GM21367 (cell line): ENCODE data around the gene LRRC43.

ENCODE experiments used
- ATAC-seq: cut with Tn5 transposase; IDR thresholded peaks from one replicate; pipeline ENCODE4 v1.9.1; 2021; ENCODE audit not compliant: unreplicated experiment

Gene LRRC43, protein sequence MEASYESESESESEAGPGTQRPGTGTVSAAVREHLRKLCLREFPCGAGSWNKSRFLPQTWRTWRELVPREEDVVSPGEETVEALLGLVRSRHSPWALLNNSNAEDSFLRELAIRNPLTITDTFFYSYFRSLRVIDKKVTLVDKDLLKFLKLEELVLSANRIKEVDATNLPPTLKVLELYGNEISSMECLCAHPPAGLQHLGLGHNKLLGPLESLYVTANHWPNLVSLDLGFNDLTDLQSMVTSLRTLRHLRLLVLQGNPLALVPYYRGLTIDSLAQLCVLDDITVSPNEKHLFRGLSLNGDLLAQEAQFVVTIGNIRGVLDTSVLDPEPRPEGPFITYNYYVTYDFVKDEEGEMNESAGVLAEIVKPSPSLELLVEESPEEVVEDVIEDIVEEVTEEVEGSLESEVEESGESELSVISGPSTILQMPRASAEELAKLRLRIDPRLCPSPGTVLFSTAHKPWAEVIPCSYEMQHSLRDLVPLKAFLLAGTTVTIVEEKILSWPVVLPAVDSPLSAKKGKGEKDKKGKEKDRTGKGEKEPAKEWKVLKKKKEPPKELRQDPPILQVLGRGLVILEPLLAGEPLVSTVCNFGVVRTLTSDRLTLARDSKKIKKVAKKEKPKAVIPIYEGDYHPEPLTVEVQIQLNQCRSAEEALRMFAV

DNA sequence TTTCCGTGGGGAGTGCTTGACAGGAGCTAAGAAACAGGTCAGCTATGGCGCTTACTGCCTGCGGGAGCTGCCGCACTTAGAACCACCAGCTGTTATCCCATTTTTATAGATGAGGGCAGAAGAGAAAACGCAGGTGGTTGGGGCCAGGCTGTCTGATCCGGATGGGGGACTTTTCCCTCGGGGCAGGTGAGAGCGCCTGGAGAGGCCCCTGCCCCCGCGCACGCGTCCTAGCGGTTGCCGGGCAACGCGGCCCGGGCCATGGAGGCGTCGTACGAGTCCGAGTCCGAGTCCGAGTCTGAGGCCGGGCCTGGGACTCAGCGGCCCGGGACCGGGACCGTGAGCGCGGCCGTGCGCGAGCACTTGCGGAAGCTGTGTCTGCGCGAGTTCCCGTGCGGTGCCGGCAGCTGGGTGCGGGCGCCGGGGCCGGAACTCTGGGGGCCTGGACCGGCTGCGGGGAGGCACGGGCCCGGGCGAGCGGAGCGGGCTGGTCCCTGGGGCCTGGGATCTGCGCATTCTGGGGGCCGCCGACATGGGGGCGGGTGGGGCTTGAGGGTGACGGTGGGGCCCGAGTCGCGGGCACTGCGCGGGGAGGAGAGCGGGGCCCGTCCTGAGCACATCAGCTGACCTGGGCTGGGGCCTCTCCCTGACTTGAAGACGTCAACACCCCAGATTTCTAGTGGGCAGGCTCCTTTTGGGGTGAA is at the start of gene LRRC43:
LRRC43 (plus strand) TSS at position 237 of the 701 bp plus-strand sequence; CDS start at position 259, 22 bp downstream.
- no peak for ATAC-seq

- ATAC-seq = no peak
These were observed 49.6 kb upstream of the LRRC43 start for GRCh38 chr12:122133192-122133950.

DNA sequence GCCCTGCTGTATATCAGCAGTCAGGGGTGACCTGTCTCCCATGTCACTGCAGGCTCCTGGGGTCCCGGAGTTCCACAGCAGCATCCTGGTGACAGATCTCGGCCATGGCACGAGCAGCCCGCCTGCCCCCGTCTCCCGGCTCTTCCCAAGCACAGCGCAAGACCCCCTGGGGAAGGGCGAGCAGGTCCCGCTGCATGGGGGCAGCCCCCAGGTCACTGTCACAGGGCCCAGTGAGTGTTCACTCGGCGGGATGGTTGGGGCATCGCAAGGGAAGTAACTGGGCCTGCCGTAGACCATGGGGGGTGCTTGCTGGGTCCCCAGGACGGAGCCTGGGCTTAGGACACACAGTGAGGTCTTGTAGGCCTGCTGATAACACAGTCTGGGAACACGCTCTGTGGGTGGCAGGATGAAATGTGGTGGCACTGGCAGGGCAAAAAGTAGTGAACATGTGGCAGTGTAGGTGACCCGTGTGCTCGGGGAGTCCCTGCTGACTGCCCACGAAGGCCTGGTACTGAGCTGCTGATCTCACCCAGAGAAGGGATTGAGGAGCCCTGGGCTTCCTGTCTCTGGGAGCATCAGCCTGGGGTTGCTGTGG is 47.4 kb upstream of the LRRC43 start:
- no peak for ATAC-seq

DNA sequence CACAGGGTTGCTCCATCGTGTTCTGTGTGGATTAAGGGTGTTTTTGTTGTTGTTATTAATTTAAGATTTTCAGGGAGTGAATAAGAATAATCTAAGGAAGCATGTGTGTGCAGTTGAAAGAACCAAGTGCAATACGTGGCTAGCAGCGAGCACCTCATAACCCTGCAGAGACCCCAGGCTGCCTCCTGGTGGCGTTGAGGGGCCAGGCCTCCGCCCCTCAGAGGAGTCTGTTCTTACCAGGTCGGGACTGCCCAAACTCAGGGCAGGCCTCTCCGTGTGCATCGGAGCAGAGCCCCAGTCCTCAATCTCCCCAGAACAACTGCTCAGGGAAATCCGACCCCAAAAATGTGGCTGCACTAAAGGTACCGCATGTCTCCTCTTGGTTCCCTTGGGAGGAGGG is 45.7 kb upstream of the LRRC43 start:
- no peak for ATAC-seq

- no peak for ATAC-seq
These were observed 45.2 kb upstream of the LRRC43 start for GRCh38 chr12:122137681-122138080.

DNA sequence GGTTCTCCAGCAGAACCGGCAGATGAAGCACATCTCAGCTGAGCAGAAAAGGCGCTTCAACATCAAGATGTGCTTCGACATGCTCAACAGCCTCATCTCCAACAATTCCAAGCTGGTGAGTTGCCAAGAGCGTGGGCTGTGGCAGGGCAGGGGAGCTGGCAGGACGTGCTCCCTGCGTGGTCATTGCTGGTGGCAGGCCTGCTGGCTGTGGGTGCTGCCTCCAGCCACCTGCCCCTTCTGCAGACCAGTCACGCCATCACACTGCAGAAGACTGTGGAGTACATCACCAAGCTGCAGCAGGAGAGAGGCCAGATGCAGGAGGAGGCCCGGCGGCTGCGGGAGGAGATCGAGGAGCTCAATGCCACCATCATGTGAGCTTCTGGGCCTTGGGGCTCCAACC is 44.7 kb upstream of the LRRC43 start:
- ATAC-seq = no peak

DNA sequence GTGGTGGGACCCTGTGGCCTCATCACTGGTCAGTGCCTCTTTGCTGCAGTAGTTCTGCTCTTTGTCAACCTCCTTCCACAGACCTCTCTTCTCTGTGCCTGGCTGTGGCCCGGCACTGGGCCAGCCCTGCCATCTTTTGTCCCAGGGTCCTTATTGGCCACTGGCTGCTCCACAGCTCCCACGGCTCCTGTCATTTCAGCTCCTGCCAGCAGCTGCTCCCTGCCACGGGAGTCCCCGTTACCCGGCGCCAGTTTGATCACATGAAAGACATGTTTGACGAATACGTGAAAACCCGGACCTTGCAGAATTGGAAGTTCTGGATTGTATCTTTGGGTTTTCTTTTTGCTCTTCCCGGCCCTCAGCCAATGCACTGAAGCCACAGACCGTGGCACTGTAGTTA is 44.3 kb upstream of the LRRC43 start:
- no peak for ATAC-seq

GRCh38 chr12:122139266-122139665 is 43.7 kb upstream of the LRRC43 start:
- ATAC-seq = no peak

DNA sequence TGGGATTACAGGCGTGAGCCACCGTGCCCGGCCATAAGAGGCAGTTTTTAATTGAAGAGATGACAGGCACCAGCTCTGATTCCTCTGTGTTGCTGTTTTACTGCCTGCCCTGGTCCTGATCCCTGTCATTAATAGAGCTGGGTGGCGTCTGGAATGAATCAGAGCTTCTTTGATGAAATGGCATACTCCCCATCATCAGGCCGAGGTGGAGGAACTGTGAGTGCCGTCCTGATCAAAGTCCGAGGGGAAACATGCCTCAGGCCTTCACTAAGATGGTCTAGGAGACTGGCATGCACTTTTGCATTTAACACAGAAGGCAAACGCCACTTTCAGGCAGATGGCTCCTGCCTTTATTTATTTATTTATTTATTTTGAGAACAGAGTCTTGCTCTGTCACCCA is 43.0 kb upstream of the LRRC43 start:
- ATAC-seq = no peak

DNA sequence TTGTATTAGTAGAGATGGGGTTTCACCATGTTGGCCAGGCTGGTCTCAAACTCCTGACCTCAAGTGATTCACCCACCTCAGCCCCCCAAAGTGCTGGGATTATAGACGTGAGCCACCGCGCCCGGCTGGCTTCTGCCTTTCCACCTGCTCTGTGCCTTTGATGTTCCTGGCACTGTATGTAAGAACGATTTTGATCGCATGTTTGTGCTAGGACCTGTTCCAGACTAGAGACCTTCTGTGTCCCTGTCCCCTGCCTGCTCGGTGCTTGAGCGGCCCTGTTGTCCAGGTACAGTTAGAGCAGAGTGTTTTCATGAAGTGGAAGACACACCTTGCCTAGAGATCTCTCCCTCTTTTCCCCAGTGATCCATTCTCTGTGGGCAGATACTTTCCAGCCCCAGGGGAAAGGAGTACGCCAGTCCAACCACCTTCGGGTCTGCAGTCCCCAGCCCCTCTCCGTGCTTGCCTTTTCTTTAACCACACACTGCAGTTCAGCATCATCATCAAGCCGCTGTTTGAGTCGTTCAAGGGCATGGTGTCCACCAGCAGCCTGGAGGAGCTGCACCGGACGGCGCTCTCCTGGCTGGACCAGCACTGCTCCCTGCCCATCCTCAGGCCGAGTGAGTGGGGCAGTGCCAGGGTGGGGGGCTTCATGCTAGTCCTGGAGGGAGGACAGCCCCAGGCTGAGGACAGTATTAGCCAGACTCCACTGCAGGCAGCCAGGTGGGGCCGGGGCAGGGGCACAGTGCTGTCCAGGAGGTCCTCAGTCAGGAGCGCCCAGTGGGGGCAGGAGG is 42.3 kb upstream of the LRRC43 start:
- ATAC-seq = no peak

GRCh38 chr12:122141911-122142725 is 40.8 kb upstream of the LRRC43 start:
- no peak for ATAC-seq

GRCh38 chr12:122142857-122143256 is 40.1 kb upstream of the LRRC43 start:
- ATAC-seq = no peak

DNA sequence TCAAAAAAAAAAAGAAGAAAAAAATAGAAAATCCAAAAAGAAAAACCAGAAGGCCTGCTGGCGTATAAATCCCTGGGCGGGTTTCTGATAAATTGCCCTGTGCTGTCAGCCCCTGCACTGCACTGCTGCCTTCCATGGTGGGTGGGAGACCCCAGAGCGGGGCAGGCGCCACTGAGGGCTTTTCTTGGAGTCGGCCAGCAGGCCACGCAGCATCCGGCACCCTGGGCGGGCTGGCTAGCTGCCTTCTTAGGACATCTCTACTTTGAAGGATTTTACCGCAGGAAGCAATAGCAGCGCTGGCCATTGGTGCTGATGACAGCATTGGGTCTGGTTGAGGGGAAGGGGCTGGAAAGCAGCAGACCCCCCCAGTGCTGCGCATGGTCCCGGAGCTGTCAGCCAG is 38.0 kb upstream of the LRRC43 start:
- no peak for ATAC-seq

GRCh38 chr12:122145505-122146330 is 37.2 kb upstream of the LRRC43 start:
- ATAC-seq = no peak

DNA sequence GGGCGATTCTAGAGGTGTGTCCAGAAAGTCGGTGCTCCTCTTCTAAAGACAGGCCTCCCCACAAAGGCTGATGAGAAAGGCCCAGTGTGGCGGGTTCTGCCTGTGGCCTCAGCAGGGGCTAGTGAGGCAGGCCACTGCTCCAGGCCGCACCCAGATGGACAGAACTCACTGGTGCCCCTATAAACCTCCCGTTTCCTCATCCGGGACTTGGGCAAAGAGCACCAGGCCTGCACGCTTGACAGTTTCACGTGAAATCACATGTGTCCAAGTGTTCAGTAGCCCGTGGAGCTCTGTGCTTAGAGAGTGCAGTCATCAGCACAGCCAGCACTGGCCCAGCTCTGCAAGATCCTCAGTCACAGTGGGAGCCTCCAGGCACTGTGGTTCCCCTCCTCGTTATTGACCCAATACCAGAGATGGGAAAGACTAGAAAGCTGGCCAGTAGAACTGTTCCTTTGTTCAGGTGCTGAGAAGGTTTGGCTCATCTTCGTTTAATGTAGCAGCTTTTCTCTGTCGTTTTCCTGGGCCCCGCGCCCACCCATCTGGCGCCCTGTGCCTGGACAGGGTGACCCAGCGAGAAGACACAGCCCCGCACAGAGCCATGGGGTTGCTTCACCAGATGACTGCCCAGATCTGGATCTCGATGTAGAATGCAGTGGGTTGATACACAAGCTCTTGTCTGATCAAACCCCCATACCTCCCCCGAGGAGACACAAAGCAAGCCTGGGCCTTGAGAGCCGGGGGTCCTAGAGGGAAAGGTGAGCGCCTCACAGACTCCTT is 35.2 kb upstream of the LRRC43 start:
- no peak for ATAC-seq

GRCh38 chr12:122148657-122149056 is 34.3 kb upstream of the LRRC43 start:
- no peak for ATAC-seq

- ATAC-seq = no peak
These were observed 32.7 kb upstream of the LRRC43 start for GRCh38 chr12:122150127-122150681.
